Mammary microvascular endothelial cell (primary cell): ENCODE data around the gene SMO. TPM values are rescaled to one million over a fixed set of nuclear protein-coding genes. Genes with fewer than 3 reads are reported as not detected.

Experiments used
- total RNA-seq: library from RNA; depleted of rRNA; stranded (reverse); fragments of >200 nt; gene quantifications from 2 replicates; pipeline ENCODE4 v1.2.3, GENCODE V29; 2015

SMO gene
- 8.5 and 9.1 TPM in 2 replicates for total RNA-seq

DNA sequence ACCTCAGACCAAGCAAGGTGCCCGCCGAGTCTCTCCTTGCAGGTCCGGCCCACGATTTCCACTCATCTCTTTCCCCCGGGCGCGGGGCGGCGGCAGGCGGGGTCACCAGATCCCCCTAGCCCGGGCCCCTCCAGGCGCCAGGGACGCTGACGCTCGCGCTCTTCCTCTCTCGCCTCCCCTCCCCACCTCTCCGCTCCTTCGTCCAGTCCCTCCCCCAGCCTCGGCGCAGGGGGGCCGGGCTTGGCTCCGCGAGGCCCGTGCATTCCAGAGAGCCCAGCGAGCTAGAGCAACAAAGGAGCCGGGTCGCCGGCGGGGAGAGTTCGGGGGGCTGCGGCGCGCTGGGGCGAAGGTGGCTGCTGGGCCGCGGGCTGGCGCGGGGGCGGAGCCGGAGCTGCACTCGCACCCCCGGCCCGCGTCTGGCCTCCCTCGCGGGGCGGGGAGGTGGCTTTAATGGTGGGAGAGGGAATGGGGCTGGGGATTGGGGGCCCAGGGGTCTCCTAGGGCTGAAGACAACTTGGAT is at the start of gene SMO:
TSS of gene SMO (plus strand) at position 262 of the 520 bp plus-strand sequence. CDS start 519 bp downstream, outside the sequence.

DNA sequence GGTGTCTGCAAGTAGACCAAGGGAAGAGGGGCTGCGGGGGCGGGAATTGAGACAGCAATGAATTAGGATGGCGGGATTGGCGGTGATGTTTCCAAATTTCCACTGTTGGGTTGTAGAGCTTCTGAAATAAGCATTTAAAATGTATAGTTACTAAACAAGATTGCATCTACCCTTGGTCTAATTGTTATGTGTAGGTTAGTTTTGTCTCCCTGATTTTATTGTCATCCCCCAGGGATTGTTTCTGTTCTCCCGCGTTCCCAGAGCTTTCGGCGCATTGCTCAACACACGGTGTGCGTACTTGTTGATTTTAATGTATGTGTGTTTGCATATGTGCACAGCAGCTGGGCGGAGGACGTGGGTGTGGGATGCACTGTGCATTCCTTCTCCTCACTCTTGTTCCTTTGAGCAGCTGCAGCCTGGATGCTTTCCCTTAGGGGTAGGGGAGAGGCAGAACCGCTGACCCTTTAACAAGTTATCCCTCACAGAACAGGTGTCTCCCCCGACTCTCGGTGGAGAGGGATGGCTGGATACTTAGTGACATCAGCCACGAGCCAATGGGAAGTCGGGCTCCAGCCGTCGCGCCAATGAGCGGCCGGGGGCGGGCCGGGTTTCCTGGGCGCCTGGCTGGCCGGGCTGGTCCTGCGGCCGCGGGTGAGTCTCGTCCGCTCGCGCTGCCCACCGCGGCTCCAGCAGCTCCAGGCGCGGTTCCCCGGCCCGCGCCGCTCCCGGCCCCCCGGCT is 44.2 kb upstream of the SMO start, which contains the start of gene TSPAN33:
TSS of gene TSPAN33 (plus strand) at position 613 of the 739 bp plus-strand sequence. CDS start 274 bp downstream, outside the sequence.

DNA sequence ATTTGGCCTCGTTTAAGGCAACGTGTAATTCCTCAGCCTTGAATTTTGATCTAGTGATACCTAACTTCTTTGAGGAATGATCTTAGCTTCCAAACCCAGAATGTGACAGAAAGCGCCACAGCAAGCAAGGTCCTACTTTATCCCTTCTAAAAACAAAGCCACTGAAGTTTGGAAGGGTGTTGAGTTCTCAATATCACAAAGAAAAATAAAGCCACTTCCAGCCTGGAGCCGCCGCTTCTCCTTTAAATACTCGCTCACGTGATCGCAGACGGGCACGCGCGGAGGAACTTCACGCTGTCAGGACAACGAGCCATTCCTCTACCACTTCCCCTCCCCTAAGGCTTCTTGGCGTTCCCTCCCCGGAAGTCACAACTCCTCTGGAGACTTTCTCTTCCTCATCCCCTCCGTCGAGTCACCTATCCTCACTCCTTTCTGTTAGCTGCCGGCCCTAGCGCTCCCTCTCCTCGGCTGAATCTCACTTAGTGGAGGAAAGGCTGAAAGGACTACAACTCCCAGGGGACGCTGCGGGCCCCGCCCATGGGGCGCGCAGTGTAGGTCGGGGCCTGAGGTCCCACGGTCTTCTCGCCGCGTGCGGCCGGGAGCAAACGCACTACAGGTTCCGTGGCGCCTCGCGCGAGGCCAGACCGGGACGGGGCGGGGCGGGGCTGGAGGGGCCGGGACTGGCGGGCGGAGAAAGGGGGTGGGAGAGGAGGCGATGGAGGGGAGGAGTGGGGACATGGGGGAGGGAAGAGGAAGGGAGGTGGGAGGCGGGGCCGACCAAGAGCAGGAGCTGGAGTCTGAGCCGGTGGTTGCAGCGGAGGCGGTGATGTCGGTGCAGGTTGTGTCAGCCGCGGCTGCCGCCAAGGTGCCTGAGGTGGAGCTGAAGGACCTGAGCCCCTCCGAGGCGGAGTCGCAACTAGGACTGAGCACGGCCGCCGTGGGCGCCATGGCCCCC is 36.1 kb downstream of the SMO start, which contains the start of gene AHCYL2:
TSS of gene AHCYL2 (plus strand) at position 780 of the 955 bp plus-strand sequence.

Other genes starting within 250 kb of the SMO start
- gene TNPO3, start 133.5 kb upstream of the SMO start, total RNA-seq, result 47.0 and 47.3 TPM in 2 replicates
- 0.13 and 0.64 TPM in 2 replicates for gene TSPAN33, start 43.9 kb upstream of the SMO start, total RNA-seq
- gene AHCYL2, start 36.4 kb downstream of the SMO start, total RNA-seq, result 4.0 and 4.5 TPM in 2 replicates
- 8.2 and 8.8 TPM in 2 replicates for gene STRIP2, start 245.8 kb downstream of the SMO start, total RNA-seq